Type B pancreatic cell (in vitro differentiated cells): ENCODE results near the gene MICALL1. TPM values are rescaled to one million over a fixed set of nuclear protein-coding genes. Genes with fewer than 3 reads are reported as not detected.

Experiments used
- DNase-seq: peaks from one replicate; pipeline ENCODE4 v3.0.0; 2021; ENCODE audit warnings: mixed read lengths; ENCODE audit not compliant: unreplicated experiment; ENCODE audit errors: extremely low spot score
- H3K27ac Mint-ChIP-seq: 2 replicates; pipeline ENCODE4 v1.8.0; 2021; ENCODE audit warnings: mild to moderate bottlenecking, mixed read lengths
- H3K27me3 Mint-ChIP-seq: 2 replicates; pipeline ENCODE4 v1.8.0; 2021; ENCODE audit warnings: mixed read lengths
- H3K36me3 Mint-ChIP-seq: 2 replicates; pipeline ENCODE4 v1.8.0; 2021; ENCODE audit warnings: mixed read lengths
- H3K4me1 Mint-ChIP-seq: one replicate; pipeline ENCODE4 v1.8.0; 2021; ENCODE audit warnings: mixed read lengths; ENCODE audit not compliant: unreplicated experiment
- H3K4me3 Mint-ChIP-seq: 2 replicates; pipeline ENCODE4 v1.8.0; 2021; ENCODE audit warnings: mild to moderate bottlenecking, mixed read lengths
- H3K9me3 Mint-ChIP-seq: 2 replicates; pipeline ENCODE4 v1.8.0; 2021; ENCODE audit warnings: mixed read lengths
- CTCF ChIP-seq: fragments of 200-600 bp; sonication (generic); conservative IDR thresholded peaks from 2 replicates; pipeline ENCODE4 v1.5.0; 2021; ENCODE audit warnings: antibody characterized with exemption, mild to moderate bottlenecking
- total RNA-seq: library from RNA; stranded (reverse); gene quantifications from 2 replicates; pipeline ENCODE4 v1.2.1, GENCODE V29; 2021; ENCODE audit warnings: low replicate concordance

MICALL1 gene
- total RNA-seq, 1 donor from 2014 or later = 56.5 TPM

GRCh38 chr22:37923927-37924326 is 17.8 kb downstream of the MICALL1 start:
- Mint-ChIP-seq H3K36me3 (peaks cover 14% of the 10 kb centered on the region), H3K9me3 (no peaks in the 10 kb centered on the region), H3K27me3 (no peaks in the 10 kb centered on the region), H3K27ac (peak overlapping the region; percentile 72), H3K4me1 (no peaks in the 10 kb centered on the region), H3K4me3 (no peak overlapping the region)
- no peak for TF ChIP-seq CTCF
- no peak for DNase-seq

GRCh38 chr22:37924386-37925065 is 18.4 kb downstream of the MICALL1 start:
- H3K36me3 Mint-ChIP-seq = peaks cover 14% of the 10 kb centered on the region
- no peak for TF ChIP-seq CTCF
- no peaks in the 10 kb centered on the region for H3K9me3 Mint-ChIP-seq
- no peaks in the 10 kb centered on the region for H3K27me3 Mint-ChIP-seq
- no peak for DNase-seq
- peak overlapping the region; percentile 72 for H3K27ac Mint-ChIP-seq
- no peaks in the 10 kb centered on the region for H3K4me1 Mint-ChIP-seq
- H3K4me3 Mint-ChIP-seq = no peak overlapping the region

- no peak overlapping the region for H3K27ac Mint-ChIP-seq
- H3K9me3 Mint-ChIP-seq = no peaks in the 10 kb centered on the region
- no peak overlapping the region for H3K4me3 Mint-ChIP-seq
- no peak for DNase-seq
- no peak for TF ChIP-seq CTCF
- no peaks in the 10 kb centered on the region for H3K27me3 Mint-ChIP-seq
- H3K36me3 Mint-ChIP-seq = peaks cover 11% of the 10 kb centered on the region
- H3K4me1 Mint-ChIP-seq = no peaks in the 10 kb centered on the region
Observed at GRCh38 chr22:37925330-37925729, 19.2 kb downstream of the MICALL1 start.

GRCh38 chr22:37925767-37926166 is 19.7 kb downstream of the MICALL1 start:
- no peaks in the 10 kb centered on the region for H3K27me3 Mint-ChIP-seq

GRCh38 chr22:37926358-37926757 is 20.3 kb downstream of the MICALL1 start:
- TF ChIP-seq CTCF = no peak
- Mint-ChIP-seq H3K36me3 (peaks cover 11% of the 10 kb centered on the region), H3K4me1 (no peaks in the 10 kb centered on the region), H3K4me3 (no peak overlapping the region), H3K9me3 (no peaks in the 10 kb centered on the region), H3K27me3 (no peaks in the 10 kb centered on the region), H3K27ac (no peak overlapping the region)
- DNase-seq = no peak

More at GRCh38 chr22:37925767-37926166, 19.7 kb downstream of the MICALL1 start:
- no peak overlapping the region for H3K27ac Mint-ChIP-seq
- no peak overlapping the region for H3K4me3 Mint-ChIP-seq
- DNase-seq = no peak
- no peak for TF ChIP-seq CTCF
- H3K9me3 Mint-ChIP-seq = no peaks in the 10 kb centered on the region
- peaks cover 11% of the 10 kb centered on the region for H3K36me3 Mint-ChIP-seq
- no peaks in the 10 kb centered on the region for H3K4me1 Mint-ChIP-seq
